Pulmonary artery endothelial cell (primary cell): ENCODE results near the gene MAML2. TPM values are rescaled to one million over a fixed set of nuclear protein-coding genes. Genes with fewer than 3 reads are reported as not detected.

Experiments
- DNase-seq: peaks from one replicate; pipeline ENCODE4 v3.0.0-alpha.2; 2011; ENCODE audit warnings: low read depth, low spot score
- total RNA-seq: library from RNA; depleted of rRNA; stranded (reverse); fragments of >200 nt; gene quantifications from 2 replicates; pipeline ENCODE4 v1.2.3, GENCODE V29; 2014

Gene MAML2
- total RNA-seq, 1 donor from 2014 or later = 3.5 TPM

DNA sequence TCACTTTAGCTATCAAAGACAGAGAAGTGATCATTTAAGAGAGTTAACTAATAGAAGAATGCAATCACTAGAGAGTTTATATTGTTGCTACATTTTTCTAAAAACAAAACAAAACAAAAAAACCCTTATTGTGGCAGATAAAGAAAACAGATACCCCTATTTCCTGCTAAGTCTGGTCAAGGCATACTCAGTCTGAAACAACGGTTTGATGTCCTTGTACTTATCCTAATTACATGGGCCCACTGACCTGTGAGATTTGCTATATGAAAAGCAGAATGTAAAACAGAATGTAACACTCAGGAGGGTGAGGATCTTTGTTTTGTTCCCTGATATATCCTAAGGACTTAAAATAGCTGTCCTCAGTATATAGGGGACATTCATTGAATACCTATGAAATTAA lies 24.6 kb downstream of the MAML2 start:
- no peak for DNase-seq

DNA sequence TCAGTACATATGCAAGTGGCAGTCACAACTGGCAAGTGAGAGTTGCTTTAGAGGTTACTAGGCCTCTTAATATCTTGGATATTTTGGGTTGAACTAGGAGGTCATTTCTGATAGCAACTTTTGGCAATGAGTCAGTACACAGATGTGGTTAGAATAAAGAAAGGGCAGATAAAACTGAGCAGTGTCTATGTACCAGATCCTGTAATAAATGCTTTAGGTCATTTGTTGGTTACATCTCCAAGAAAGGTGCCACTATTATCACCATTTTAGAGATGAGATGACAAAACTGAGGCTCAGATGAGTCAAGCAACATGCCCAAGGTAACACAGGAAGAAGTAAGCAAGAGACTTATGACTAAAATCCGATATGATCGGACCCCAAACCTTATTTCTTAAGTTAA lies 25.0 kb downstream of the MAML2 start:
- no peak for DNase-seq

DNA sequence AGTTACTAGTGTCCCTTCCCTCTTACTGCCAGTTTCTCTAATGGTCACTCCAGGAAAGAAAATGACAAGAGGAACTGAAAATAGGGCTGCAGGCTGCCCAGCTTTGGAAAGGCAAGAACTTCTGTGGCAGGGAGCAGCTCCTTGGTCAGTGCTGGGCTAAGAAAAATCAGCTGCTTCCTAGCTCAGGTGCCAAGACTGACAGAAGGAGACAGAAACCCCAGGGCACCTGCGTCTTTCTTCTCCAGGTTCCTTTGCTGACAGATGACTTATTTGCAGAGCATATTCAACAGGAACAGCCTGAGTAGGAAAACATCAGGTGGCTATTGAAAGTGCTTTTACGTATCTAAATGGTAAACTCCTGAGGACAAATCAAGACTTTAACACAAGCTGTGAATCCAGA lies 25.4 kb downstream of the MAML2 start:
- DNase-seq = no peak

DNA sequence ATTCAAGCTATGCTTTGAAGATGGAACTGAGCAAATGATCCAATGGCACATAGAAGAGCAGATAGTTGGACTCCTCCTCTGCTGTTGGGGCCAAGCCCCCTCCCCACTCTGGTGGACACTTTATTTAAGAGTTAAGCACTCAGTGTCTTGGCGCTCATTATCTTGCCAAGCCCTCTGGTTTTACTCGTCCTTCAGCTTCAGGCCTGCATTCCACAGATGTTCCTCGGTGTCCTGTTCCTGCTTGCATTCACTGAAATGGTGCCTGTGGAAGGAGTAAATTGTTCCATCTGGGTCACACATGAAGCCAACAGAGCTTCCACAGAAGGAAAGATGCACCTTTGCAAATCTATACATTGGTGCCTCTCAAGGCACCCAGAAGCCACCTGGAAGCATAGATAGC lies 26.1 kb downstream of the MAML2 start:
- no peak for DNase-seq

DNA sequence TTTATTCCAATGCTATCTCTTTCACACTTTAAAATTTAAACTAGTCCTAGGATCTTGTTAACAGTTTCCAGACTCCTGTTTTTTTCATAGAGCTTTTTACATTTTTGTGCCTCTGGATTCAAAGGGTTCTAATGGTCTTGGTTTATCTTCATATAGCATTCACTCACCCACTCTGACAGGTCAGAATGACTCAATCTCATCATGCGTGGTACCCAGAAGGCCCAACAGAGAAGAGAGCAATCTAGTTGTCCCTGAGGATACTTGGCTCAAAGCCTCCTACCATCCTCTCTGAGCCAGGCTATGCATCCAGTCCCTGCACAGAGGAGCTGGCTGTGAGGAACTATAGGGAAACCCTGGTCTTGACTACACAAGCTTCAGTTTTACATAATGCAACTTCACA lies 27.5 kb downstream of the MAML2 start:
- no peak for DNase-seq

DNA sequence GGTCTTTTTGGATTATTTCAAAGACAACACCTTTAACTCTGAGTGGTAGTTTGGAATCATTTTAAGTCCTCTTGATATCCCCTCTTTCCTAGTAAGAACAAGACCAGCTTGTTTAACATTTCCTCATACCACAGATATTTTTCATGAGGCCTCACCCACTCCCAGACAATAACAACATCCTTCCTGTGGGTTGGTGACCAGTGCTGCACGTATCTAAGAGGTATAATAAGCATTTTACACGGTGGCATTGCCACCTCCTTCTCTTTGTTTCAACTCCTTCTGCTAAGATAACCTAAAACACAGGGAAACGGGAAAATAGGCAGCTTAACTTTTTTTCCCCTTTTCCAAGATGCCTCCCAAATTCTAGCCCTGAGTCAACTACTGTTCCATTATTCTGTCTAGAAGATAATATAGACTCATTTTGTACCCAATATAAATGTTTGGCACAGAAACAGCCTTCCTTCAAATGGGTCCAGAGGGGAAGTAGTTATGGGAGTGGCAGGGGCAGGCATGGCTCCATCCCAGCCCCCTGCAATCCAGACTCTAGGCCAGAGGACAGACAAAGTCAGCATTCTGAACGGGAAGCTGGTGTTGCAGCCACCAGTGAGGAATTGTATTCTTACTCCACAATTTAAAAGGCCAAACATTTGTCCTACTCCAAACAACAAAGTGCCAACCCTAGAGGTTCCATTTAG lies 28.5 kb downstream of the MAML2 start:
- DNase-seq = peak; percentile 53

DNA sequence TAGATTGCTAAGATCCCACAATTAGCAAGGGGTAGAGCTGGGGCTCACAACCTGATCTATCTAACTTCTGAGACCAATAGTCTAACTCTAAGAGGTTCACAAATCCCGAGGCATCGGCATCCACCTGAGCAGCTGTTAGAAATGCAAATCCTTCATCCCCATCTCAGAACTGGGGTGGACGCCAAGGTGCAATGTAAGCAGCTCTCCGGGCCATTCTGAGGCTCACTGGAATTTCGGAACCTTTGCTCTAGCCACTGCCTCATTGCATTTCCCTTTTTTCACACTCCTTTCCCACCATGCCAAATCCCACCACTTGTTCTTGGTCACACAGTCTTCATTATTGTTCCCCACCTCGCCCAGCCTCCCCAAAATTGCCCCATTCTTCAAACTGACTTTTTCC lies 29.8 kb downstream of the MAML2 start:
- DNase-seq = no peak

DNA sequence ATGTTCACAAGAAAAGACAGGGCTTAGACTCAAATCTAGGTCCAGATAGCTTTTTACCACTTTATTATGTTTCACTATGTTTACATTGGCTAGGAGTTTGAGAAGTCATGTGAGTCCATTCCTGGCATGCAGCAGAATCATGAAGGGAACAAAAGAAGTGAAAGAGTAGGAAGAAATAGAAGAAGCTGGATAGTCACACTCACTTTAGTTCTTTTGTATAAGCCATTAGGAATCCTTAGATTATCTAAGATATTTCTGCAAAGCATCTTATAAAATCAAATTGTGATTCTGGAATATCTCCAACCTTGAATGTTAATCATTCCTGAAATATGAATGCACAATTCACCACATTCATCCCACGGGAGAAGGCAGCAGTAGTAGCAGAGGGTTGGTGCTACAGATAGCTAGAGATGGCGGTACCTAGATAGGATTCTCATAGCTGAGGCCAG lies 31.9 kb downstream of the MAML2 start:
- peak; percentile 66 for DNase-seq

DNA sequence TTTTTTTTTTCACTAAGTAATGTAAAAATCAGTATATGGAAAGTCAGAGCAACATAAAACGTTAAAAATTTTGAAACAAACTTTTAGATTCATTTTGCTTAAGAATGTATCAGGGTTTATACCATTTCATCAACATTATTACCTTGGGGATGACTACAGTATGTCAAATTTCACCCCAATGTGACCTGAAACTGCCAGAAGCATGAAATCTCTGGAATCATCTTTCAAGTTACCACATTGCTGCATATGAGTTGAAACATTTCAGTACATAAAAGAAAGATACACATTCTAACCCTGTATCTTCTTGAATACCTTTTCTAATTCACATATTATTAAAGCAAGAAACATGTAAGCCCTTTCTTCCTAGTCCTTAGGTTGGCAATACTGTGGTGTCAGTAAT lies 32.8 kb downstream of the MAML2 start:
- no peak for DNase-seq

DNA sequence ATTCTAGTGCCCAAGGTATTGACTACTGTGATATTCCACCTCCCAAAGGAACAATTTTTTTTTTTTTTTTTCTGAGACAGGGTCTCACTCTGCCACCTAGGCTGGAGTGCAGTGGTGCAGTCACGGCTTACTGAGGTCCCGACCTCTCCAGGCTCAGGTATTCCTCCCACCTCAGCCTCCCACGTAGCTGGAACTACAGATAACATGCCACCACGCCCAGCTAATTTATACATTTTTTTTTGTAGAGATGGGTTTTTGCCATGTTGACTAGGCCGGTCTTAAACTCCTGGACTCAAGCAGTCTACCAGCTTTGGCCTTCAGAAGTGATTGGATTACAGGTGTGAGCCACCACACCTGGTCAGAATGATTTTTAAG lies 33.4 kb downstream of the MAML2 start:
- DNase-seq = no peak

DNA sequence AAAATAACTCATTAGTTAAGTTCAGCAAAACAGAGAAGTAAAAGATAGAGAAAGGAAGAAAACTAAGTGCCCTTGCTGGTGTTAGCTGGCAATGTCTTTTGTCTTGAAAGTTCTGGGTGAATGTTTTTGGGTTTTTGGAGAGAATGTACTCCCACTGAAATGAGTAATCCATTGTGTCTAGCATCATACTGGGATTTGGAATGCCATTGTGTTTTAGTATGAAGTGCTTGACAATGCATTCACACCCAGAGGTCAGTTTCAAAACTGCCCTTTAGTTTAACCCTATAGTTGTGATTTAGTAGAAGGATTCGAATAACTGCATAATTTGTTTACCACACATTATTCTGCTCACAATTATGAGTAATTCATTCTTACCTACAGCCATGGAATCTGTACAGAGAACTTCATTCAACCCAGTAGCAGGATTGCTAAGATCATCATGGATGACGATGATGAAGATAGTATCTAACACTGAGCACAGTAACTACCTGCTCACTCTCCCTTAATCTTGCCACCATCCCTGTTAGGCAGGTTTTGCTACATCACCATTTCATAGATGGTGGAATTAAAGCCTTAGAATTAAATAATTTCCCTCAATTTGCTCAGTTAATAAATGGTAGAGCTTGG lies 33.9 kb downstream of the MAML2 start:
- peak; percentile 78 for DNase-seq

DNA sequence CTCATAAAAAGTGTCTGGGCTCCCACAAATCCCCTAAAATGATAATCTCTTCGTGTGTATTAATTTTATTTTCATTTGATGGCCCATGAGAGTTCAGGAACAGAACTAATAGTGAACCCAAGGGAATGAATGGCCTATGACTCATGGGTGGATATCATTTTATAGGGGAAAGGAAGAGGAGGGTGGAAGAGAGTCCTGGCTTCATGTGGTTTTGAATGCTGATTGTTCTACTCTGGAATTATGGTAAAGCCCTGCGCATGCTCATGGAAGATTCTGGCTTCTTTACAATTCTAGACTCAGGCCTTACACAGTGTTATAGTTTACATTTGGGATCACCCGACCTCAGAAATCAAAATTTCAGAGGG lies 35.2 kb downstream of the MAML2 start:
- DNase-seq = peak; percentile 71

DNA sequence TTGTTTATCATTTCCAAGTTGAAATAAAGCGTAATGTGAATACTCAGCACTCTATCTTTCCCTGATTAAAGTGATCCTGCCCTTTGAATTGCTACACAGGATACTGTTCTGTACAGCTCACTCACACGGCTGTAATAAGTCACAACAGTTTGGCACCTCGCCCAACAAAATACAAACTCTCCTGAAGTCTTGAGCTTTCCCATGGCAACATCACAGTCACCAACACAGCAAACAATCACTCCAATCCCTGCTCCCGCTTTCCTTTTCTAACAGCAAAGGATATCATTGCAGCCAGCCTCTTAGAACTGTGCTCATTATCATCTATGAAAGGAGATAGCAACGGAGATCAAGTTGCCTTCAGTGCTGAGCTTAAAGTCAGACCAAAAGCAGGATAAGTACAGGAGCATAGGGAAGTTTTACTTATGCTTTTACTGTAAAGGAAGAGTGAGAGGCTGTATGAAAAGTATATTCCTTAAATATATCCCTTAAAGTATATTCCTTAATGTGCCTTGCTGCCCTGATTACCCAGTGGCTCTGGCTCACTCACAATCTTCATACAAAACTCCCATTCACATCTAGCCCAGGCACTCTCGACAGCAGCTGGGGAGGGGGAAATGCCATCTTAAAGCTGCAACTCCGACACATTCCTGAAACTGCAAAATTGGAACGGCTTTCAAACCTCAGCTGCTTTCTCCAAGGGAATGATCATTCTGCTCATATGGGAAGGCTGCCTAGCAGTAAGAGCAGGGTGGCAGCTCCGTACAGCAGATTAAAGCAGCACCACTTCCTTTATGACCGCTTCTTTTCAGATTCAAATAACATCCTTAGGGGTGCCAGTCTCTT lies 35.8 kb downstream of the MAML2 start:
- peak; percentile 100 for DNase-seq

DNA sequence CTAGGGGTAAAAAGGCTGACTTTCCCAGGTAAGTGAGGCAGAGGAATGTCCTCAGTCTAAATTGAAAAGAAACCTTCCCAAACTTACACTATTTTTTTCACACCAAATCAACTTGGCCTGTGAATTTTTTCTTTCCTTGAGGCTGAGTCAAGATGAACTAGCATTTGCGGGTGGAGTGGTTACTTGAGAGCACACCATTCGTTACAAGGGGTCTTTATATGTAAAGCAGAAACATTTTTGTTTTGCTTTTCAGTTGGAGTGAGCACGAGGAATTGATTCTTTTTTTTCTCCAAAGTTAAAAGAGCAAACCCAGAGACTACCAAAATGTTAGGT lies 36.4 kb downstream of the MAML2 start:
- no peak for DNase-seq

DNA sequence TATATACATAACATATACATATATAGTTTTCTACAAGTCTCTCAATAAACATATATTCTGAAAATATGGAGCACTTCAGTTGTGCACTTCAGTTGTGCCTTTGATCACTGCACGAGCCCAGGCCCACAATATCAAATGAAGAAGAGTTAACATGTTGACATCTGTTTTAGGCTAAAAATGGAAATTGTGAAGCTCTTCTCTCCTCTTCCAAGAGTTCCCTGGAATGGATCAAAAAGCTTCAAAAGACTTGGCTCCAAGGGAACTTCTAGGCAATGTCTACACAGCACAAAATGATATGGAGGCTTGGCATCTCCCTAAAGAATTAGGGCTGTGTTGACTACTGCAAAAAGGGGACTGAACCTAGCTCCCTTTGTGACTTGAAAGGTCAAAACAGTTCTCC lies 36.9 kb downstream of the MAML2 start:
- no peak for DNase-seq

DNA sequence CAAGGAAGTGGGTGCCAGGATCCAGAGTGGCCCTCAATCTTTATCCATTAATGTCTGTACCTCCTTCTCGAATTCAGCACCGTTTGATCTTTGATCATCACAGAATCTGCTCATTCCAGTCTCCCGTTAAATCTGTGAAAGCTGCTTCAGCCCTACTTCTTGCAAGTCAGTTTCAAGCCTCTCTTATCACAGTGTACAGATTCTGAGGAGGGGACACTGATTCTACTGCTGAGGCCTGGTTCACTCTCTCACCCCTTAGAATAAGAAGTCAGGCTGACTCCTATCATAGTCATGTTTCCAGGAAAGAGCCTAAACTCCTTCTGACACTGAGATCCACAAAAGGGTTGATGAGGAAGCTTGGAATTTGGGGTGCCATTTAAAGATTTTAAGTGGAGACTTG lies 39.0 kb downstream of the MAML2 start:
- no peak for DNase-seq

DNA sequence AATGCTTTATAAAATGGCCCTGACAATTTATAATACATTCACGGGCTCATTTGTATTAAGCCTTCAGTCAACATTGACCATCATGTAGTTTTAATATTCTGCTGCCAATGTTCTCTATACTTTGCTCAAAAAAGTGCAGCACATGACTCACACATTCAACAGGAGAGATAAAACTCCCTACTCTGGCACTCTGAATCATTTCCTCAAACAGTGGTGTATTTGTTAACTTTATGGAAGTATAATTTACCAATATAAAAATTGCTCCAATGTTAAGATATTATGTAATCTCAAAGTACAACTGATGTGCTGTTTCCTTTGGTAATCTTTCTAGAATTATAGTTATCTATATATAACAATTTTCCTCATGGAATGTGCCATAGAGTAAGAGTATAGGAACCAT lies 39.9 kb downstream of the MAML2 start:
- peak; percentile 77 for DNase-seq

DNA sequence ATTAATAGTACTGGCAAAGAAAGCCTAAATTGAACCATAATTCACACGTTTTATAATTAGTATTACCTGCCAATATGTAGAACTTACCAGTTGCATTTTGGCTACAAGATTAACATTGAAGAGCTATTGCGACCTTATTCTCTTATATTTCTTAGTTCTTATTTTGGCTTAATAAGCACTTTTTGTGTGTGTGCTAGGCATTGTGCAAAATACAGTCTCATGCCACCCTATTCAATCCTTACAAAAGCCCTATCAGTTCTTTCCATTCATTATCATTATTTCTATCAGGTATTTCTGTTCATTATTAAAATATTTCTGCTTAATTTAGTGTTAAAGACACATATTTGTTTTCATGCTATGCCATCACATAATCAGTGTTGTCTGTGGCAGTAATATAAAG lies 41.2 kb downstream of the MAML2 start:
- no peak for DNase-seq

DNA sequence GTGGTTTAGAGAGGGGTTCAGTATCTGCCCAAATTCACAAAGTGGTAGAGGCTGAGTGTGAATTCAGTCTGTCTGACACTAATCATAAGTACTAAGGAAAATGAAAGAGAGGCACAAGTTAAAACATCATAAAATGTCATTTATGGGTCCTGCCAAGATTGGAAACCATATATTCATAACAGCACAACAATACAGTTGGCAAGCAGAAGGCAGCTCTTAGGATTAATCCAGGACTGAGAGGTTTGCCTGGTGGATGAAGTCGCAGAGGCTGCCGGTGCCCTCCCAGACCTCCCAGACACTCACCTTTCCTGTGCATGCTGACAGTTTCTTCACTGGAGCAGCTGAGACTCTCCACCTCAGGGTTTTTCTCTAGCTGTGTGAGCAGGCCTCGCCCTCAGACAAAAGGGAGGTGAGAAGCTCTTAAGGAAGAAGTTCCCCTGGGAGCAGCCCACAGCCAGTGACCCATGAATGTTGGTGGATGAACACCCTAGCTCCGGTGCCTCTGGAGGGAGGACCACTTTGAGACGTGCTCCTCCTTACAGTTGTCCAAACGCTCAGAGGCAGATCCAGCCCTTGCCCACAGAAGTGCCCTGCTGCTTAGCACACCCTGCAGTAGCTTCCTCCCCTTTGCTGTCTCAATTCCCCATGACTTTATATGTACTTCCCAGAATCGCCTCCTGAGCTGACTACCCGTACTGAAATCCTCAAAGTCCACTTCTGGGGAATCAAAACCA lies 43.7 kb downstream of the MAML2 start:
- DNase-seq = no peak

DNA sequence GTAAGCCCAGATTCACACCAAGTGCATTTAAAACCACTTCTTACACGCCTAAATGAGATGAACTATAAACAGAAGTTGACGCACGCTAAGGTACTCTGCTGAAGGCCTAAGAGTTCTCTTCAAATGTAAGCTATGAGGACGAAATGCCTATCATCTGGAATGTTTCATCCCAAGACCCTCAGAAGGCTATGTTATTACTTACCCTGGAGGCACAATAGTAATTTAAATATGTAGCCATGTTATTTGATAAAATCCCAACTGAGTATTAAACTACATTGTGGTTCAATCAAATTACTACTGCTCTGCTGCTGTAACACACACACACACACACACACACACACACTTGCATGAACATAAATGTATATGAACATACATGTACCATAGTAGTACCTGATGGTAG lies 47.6 kb downstream of the MAML2 start:
- no peak for DNase-seq

DNA sequence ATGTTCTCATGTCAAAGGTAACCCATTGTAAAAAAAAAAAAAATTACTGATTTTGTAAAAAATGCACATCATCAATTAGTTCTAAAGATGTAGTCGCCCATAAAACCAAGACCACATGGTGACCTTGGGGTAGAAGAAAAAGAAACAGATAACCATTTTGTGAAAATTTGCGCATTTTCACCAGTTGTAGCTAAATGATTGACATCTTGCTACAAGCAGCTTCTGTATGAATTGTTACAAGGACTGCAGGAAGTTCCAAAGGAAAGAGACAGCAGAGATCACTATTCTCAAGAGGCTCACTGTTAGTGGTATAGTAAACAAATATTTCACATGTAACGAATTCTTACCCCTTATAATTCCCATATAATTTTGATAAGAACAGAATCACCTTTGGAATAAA lies 48.7 kb downstream of the MAML2 start:
- no peak for DNase-seq

DNA sequence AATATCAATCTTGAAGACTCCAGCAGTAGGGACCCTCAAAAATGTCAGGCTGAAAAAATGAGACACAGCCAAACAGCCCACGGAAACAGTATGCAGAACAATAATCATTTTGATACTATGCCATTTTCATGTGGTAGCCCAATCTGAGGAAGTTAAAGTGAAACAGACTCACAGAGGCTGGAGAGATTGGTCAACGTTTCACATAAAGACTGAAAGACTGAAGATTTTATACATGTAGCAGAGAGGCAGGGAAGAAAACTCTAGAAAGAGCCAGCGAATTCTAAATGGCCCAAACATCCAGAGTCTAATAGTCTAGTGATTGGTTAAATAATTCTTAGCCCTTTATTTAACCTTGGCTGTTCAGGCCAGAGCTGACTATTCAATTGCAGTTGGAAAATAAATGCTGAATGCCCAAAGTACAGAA lies 49.4 kb downstream of the MAML2 start:
- no peak for DNase-seq
